HG03469 (cell line): ENCODE results near the gene GSE1.

Experiments
- ATAC-seq: cut with Tn5 transposase; IDR thresholded peaks from one replicate; pipeline ENCODE4 v1.9.1; 2021; ENCODE audit warnings: mild to moderate bottlenecking, moderate library complexity, moderate number of reproducible peaks; ENCODE audit not compliant: unreplicated experiment

The GSE1 gene

GRCh38 chr16:85605051-85605911, 7.8 kb upstream of the GSE1 start:
- ATAC-seq = no peak

DNA sequence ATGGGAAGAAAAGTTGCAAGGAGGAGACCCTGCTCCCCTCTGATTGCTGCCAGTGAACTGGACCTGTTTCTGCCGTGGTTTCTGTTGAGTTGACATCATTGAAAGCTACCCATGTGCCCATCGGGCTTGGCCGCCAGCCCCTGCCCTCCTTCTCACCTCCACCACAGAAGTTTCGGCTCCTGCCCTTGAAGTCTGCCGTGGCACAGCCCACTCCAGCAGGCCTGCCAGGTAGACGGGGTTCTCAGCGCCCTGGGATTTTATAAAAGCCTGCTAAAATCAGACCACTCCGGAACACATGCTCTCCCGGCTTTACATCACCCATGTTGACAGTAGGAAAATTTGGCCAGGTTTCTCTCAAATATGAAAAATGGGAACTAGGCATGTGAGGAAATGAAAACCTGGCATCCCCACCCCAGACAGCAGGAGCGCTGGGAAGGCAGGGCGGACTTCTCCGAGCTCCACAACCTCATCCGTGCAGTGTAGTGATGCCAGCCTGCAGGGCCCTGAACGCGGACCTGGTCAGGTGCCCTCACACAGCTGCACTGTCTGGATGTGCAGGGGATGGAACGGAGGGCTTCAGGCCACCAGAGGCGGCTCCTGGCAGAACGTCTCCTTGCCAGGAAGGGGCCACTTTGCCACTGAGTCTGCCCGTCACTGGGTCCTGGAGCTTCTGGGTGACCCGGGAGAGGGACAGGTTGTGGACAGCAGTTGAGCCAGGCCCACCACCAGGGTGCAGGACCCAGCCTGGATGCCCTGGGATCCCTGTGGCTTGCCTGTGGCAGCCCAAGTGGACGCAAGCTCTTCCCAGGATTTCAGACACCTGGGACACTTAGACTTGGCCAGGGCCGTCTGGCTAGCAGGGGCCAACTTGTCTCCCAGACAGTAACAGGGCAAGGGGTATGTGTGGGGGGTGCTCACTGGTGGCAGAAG, 6.9 kb upstream of the GSE1 start:
- no peak for ATAC-seq

- ATAC-seq = no peak
These were observed 6.2 kb upstream of the GSE1 start for GRCh38 chr16:85606904-85607303.

DNA sequence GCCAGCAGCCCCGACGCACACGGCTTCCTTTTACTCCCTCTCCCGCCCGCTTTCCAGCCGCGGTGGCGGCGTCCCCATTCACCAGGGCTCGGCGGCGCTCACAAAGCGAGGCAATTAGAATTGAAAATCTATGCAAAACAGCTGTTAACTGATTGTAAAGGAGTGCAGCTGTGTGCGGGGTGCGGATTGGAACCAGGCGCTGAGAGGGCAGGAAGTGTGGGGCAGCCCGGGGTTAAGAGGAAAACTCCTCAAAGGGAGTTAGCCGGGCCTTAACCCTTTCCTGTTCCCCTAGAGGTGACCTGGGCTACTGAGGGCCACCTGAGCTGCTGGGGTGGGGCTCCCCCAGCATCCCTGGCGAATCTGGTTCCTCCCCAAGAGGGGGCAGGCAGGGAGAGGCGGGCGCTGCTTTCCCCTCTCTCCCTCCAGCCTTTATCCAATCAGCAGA, 5.8 kb upstream of the GSE1 start:
- ATAC-seq = no peak

DNA sequence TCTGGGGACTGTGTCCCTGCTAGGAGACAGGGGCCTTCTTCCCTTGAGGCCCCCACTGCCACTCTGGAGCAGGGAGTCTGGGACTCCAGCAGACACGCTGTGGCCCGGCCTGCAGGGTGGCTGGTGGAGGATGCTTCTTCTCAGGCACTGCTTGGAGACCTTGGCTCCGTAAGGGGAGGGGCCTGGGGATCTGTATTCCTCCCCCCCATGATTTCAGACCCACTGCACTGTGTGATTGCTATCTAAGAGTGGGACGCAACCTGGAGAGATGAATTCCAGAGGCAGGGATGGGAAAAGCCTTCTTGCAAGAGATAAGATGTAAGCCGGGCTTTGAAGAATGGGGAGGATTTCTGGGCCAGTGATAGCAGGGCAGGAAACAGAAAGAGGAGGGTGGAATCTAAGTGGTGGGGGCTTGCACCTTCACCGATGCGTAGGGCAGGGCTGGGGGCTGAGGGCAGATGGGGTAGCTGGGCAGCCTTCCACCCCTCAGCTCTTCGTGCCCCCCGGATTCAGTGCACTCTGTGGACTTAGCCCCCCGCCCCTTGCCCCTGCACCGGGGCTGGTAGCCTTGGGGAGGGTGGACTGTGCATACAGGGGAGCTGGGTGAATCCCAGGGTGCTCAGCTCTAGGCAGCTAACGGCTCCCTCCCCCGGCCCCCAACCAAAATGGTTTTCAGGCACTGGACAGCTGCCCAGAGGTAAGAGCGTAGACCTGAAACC, 5.2 kb upstream of the GSE1 start:
- no peak for ATAC-seq

GRCh38 chr16:85608515-85608885, 4.6 kb upstream of the GSE1 start:
- ATAC-seq = no peak

- ATAC-seq = no peak
These were observed 4.2 kb upstream of the GSE1 start for GRCh38 chr16:85608887-85609286.

- no peak for ATAC-seq
These were observed 3.6 kb upstream of the GSE1 start for GRCh38 chr16:85609539-85609938.

- no peak for ATAC-seq
These were observed 3.1 kb upstream of the GSE1 start for GRCh38 chr16:85610059-85610445.

- peak; percentile 34 for ATAC-seq
These were observed 2.5 kb upstream of the GSE1 start for GRCh38 chr16:85610446-85611193.

DNA sequence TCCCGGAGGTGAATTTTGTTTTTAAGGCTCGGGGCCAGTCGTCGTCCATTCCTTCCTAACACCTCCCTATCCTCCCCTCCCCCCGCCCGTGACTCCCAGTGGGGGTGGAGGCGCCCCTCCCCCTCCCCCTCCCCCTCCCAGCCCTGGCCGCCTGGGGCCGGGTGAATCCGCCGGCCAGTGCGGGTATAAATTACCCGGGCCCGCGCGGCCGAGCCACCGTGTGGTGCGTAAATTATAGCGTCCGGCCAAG, 2.0 kb upstream of the GSE1 start:
- ATAC-seq = no peak

GRCh38 chr16:85611444-85612190, 1.5 kb upstream of the GSE1 start:
- no peak for ATAC-seq

- no peak for ATAC-seq
These were observed 826 bp upstream of the GSE1 start for GRCh38 chr16:85612191-85612800.

DNA sequence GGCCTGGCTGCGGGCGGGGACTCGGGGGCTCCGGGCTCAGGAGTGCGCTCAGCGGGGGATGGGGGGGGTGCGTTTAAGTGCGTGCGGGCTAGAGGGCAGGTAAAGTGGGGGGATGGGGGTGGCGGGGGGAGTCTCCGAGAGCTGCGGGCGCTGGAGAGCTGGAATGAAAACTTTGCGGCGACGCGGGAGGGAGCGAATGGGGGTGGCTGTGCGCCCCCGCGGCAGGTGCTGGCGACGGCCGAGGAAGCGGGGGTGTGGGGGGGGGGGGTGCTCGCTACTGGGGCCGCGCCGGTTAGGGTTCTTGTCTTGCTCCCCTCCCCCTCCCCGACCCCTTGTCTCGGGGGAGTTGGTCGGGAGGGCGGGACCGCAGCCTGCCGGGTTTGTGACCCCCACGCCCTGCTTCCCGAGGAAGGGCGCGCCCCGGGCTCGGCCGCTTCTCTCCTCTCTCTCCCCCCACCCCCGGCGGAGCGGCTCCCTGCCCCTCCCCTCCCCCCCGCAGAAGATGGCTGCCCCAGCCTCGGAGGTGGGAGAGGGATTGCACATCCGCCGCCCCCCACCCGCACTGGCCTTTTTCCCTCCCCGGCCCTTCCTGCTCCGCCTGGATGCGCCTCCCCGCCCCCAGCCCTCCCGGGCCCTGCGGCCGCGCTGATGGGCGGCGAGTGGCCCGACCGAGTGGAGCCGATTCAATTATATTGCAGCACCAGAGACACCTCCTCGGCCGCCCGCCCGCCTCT, 649 bp downstream of the GSE1 start:
- no peak for ATAC-seq

DNA sequence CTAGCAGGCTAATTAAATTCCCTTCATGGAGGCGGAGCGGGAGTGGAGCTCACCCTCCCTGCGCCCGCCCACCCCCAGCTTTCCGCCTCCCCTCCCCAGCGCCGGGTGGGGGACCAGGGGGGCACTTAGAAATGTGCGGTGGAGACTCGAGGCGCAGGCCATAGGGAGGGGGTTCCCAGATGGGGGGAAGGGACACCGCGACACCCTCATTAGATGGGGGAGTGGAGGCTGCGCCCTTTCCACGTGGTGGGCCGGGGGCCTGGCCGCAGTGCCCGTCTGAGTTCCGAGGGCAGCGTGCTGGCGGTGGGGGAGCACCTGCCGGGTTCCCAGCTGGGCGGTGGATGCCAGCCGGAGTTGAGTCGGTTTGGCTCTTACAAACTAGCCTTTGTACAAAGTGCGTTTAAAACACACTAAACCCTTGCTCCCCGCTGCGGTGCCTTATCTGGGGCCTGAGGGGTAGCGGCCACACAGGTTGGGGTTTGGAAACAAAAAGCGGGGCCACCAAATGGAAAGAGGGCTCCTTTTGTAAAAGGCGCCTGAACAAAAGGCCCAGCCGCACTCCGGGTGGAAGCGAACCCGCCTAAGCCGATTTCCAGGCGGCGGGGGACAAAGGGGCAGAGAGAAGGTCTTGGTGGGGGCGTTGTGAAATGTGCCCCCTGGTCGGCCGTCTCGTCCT, 1.4 kb downstream of the GSE1 start:
- ATAC-seq = no peak

- ATAC-seq = no peak
These were observed 2.1 kb downstream of the GSE1 start for GRCh38 chr16:85615014-85615851.

- no peak for ATAC-seq
These were observed 2.9 kb downstream of the GSE1 start for GRCh38 chr16:85615852-85616606.
